ENCODE results near the gene LIMS2.

Gene LIMS2

DNA sequence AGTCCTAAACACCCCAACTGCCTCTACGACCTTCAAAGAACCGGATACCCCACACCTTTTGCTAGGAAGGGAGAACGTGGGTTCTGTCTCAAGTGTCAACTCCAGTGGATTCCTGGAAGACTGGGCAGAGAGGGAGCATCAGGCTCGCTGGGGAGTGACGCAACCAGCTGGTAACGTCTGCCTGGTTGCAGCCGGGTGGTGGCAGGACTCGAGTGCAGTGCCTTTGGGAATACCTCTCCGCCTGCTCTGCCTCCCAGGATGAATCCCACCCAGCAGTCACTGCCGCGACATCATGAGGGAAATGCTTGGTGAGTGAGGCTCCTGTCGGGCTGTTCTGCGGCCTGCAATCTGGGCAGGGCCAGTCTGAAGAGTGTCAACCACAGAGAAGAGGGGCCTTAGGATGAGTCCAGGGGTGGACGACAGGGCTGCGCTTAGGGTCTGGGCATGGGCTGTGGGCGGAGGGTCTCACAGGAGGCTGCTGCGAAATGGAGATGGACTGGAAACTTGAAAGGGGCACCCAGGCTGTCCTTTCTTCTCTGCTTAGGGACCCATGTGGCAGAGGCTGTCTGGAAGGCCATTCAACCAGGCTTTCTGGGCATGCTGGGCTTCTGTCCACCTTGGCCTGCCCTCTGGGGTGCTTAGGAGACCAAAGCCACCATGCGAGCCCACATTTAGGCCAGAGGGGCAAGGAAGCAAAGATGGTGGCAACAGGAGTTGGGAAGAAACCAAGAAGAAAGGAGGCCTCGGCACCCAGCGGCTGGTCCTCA lies 16.5 kb downstream of the LIMS2 start:
- no peak for DNase-seq (ENCODE audit: low read depth)

DNA sequence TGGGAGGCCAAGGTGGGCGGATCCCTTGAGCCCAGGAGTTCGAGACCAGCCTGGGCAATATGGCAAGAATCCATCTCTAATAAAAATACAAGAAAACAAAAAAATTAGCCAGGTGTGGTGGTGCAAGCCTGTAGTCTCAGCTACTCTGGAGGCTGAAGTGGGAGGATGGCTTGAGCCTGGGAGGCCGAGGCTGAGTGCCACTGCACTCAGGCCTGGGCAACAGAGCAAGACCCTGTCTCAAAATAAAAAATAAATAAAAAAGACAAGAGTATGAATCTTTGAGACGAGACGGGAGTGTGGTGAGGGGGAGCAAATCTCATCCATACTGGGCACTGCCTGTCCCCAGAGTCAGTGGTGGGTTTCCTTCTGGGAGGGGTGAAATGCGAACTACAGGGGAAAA lies 17.2 kb downstream of the LIMS2 start:
- no peak for DNase-seq (ENCODE audit: low read depth)

DNA sequence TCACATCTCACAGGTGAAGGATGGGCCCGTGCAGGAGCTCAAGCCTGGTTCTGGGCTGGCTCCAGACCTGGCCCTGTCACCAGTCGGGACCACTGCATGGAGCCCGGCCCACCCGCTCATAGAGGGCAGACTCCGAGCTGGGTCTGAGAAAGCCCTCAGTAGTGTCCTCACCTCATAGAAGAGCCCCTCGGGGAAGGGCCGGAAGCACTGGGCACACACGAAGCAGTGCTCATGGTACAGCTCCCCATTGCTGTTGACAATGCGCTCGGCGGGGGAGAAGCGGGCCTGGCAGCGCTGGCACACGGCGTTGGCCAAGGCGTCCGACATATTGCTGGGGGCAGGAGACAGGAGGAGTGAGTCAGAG lies 18.1 kb downstream of the LIMS2 start:
- DNase-seq (ENCODE audit: low read depth): no peak

DNA sequence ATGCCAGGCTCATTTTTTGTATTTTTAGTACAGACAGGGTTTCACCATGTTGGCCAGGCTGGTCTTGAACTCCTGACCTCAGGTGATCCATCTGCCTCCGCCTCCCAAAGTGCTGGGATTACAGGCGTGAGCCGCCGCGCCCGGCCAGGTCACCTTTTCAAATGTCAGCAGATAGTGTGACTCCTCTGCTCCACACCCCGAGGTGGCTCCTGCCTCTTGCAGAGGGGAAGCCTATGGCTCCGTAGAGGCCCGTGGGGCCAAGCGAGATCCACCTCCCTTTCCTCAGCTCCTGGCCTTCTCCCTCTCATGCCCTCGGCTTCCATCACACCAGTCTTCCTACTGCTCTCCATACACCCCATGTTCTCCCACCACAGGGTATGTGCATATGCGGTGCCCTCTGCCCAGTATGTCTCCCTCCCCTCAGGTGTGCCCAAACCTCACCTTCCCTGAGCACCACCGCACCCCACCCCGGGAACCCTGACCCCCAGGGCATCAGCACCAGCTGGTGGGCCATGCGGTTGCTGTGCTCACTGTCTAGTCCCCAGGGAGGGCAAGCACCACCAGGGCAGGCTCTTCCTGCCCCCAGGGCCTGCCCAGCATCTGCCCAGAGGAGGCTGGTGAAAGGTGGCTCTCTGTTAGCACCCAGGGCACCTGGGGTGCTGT lies 18.6 kb downstream of the LIMS2 start:
- DNase-seq (ENCODE audit: low read depth): no peak

DNA sequence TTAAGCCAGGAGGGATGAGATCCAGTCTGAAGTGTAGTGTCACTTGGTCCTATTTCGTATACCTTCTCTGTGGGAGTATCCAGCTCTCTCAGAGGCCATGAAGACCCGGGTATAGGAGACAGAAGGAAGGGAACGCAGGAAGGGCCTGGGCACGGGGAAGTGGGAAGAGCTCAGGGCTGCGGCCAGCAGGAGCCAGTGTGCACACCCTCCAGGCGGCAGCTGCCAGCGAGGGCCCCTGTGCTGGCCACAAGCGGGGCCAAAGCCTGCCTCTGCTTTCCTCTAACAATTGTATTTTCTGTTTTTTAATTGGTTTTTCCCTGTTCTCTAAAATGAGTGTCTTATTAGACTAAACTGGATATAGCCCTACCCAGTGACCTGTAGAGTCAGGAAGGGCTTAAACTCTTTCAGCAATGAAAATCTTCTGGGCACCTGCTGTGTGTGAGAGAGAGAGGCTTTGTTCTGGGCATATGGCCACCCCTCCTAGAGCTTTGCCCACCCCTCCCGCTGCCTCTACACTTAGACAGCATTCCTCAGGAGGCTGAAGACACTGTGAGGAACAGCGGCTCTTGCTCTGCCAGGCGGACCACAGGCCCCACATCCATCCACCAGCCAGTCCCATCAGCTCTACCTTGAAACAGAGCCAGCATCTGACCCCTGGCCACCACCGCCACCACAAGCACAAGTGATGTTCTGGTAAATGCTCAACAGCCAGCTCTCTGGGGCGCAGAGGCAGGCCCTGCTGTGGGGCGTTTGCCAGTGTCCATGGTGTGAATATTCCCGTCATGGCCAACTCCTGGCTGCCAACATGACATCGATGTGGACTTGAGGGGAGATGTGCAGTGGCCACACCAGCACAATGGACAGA lies 19.9 kb downstream of the LIMS2 start:
- DNase-seq (ENCODE audit: low read depth): no peak

DNA sequence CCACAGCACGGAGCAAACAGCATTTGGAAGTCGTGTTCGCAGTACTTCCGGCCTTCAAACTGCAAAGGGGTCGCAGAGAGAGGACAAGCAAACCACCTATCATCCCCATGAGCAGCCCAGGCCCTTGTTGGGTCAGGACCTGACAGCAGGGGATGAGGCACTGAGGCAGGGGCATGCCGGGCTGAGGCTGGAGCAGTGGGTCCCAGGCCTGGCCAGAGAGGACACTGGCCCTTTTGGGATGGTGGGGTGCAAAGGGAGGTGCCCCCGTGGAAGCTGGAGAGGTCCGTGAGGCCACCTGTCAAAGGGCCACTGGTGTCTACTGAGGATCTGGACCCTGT lies 20.5 kb downstream of the LIMS2 start:
- no peak for DNase-seq (ENCODE audit: low read depth)

DNA sequence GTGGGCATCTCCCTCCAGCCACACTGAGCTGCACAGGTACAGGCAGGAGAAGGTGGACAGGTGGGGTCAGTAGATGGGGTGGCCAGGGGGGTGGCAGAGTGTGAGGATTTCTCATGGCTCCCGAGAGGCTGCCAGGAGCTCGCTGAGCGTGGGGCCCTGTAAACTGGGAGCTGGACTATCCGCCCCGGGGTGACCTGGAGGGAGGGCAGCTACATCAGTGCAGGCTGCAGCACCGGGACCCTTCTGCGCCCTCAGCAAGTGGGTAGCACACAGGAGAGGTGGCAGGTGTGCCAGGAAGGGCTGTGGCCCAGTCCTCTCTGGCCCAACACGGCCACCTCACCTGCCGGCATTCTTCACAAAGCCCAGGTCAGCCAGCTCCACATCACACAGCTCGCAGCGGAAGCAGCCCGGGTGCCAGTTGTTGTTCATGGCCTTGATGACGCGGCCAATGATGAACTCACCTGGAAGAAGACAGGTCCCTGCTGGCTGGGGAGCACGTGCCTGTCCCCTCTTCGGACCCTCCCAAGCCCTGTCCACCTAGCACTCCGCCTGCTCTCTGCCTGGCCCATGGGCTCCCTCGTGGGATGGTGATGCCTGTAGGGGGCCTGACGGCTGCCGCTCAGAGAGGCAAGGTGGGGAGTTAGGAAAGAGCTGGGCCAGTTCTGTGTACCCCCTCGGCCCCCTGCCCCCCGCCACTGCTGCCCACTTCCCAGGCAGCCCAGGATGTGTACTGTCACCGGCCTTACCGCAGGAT lies 21.1 kb downstream of the LIMS2 start:
- no peak for DNase-seq (ENCODE audit: low read depth)

DNA sequence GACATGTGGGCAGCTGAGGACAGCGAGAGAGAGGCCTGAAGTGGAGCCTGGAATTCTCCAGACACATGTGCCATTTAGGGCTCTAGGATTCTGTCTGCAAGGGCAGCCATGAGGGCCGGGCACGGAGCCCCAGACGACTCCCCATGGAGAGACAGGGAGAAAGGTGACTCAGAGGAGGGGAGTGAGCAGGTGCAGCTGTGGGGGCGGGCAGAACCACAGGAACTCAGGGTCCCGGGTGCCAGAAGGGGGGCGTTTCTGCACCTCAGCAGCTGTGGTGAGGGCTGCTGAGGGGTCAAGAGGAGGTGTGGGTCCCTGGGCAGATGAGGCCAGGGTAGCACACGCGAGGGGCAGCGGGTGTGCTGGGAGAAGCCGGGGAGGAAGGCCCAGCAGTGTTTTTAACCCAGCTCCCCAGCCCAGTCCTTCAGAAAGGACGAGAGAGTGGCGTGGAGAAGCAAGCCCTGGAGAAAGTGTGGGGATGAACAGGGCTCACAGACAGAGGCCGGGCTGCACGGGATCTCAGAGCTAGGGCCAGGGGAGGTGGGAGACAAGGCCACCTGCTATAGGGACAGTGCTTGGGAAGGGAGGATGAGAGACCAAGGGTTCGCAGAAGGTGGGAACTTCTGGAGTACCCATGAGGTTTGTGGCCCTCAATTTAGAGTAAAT lies 21.8 kb downstream of the LIMS2 start:
- no peak for DNase-seq (ENCODE audit: low read depth)

DNA sequence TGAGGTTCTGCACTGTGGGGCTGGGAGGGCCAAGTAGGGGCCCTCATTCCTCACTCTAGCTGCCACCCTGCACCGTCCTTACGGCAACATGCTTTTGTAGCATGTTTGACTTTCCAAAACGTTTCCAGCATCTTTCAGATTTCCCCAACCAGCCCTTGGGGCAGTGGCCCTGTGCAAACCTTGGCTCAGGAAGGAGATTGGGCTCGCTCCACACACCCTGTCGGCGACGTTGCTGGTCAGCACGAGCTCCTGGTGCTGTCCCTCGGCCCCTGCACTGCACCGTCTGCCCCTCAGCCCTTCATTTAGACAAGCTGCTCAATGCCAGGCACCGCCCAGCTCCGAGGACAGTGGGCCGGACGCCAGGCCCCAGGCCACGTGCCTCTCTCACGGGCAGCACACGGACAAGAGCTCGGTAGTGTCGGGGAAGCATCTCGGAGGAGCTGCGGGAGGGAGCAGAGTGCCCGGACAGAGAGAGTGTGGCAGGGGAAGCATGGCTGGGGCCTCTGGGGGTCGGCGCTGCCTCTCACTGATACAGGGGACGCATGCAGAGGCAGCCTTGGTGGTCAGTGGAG lies 22.5 kb downstream of the LIMS2 start:
- no peak for DNase-seq (ENCODE audit: low read depth)

DNA sequence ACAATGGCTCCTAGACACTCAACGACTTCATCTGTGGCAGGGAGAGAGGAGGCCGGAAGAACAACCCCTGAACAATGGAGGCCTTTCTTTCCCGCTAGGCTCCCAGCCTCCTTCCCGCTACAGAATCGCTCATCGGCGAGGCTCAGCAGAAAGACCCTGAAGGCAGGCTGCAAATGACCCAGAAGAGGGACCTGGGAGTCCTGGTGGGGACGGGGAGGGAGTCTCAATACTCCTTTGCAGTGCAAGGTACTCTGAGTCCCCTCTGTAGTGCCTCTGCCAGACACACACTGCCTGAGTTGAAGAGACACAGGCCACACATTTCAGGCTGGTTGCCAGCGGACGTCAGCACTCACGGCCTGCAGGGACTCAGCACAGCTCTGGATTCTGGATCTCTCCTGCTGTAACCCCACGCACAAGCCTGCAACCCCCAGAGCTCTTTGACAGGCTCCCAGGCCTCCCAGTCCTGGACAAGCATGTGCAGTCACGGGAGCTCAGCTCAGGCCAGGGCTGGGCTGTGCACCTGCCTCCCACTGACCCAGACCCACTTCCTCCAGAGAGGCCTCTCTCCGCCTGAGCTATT lies 23.3 kb downstream of the LIMS2 start:
- no peak for DNase-seq (ENCODE audit: low read depth)

DNA sequence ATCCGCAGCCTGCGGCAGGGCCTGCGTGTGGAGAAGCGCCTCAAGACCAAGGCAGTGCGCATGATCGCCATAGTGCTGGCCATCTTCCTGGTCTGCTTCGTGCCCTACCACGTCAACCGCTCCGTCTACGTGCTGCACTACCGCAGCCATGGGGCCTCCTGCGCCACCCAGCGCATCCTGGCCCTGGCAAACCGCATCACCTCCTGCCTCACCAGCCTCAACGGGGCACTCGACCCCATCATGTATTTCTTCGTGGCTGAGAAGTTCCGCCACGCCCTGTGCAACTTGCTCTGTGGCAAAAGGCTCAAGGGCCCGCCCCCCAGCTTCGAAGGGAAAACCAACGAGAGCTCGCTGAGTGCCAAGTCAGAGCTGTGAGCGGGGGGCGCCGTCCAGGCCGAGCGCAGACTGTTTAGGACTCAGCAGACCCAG lies 23.9 kb downstream of the LIMS2 start:
- DNase-seq (ENCODE audit: low read depth): no peak

DNA sequence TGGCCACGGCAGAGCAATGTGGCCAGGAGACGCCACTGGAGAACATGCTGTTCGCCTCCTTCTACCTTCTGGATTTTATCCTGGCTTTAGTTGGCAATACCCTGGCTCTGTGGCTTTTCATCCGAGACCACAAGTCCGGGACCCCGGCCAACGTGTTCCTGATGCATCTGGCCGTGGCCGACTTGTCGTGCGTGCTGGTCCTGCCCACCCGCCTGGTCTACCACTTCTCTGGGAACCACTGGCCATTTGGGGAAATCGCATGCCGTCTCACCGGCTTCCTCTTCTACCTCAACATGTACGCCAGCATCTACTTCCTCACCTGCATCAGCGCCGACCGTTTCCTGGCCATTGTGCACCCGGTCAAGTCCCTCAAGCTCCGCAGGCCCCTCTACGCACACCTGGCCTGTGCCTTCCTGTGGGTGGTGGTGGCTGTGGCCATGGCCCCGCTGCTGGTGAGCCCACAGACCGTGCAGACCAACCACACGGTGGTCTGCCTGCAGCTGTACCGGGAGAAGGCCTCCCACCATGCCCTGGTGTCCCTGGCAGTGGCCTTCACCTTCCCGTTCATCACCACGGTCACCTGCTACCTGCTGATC lies 24.4 kb downstream of the LIMS2 start:
- no peak for DNase-seq (ENCODE audit: low read depth)

DNA sequence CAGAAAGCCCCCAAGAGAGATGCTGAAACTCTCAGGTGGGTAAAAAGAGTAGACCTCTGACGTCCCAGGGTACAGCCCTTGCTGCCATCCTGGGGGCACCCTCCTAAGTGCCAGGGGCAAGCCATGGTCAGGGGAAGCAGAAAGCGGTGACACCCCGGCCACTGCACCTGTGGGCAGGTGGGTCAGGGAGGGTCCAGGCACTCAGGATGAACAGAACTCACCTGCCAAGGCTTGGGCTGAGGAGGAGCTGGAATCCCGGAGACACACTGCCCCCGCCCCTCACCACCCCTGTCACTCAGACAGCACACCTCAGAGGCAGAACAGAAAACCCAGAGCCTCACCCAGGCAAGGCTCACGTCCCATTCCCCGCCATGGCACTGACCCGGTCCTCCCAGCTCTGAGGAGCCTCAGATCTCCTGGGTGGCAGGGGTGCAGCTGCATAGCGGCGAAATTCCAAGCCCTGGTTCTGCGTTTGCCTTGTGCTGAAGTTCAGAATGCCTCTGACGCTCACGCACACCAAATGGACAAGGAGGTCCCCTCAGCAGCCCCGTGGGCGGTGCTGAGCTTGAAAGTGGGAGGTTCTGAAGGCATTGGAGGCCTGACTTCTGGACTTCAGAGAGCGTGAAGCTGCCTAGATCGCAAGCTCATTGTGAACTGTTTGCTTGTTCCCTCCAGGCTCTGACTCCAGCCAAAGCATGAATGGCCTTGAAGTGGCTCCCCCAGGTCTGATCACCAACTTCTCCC lies 25.1 kb downstream of the LIMS2 start:
- no peak for DNase-seq (ENCODE audit: low read depth)

DNA sequence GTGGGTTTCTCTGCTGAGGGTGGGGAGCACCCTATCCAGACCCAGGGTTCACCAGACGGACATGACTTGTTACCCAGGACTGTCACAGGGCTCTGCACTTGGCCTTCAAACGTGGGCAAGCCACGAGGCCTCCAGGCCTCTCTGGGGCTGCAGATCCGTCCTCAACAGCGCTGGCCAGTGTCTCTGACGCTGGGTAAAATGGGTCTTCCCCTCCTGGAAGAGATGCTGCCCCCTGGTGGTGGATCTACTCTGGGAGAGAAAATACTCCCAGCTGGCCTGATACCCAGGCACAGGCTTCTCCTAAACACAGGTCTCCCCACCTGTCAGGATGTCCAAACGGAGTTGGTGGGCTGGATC lies 25.7 kb downstream of the LIMS2 start:
- DNase-seq (ENCODE audit: low read depth): peak; percentile 91

DNA sequence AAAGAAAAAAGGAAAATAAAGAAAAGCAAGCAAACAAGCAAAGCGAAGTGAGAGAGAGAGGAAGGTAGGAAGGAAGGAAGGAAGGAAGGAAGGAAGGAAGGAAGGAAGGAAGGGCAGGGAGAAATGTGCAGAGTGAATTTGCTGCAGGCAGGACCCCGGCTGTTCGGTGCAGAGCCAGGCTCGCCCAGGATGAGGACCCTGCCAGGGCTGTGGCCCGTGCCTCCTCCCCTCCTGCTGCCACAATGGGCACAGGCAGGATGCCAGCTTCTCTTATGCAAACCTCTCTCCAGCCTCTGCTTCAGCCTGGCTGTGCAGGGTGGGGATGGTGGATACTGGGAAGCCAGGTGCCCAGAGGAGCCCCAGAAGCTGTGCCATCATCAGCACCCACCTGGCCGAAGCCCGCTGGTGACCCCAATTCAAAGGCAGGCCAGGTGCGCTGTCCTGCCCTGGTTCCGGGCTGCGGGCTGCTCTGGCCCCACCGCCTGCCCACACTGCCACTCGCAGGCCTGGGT lies 26.2 kb downstream of the LIMS2 start:
- DNase-seq (ENCODE audit: low read depth): no peak

DNA sequence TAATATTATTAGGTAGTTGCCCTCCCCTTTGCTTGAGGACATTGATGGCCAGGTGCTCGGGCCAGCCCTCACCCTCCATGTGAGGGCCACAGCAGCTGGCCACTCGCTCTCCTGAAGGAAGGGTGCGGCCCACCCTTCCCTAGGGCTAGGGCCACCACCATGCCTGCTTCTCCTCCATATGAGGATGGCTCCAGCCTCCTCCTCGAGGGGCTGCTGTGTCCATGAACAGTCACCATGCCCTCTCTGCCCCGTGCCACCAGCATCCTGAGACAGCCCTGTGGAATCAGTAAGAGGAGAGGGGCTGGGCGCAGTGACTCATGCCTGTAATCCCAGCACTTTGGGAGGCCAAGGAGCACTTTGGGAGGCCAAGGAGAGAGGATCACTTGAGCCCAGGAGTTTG lies 27.0 kb downstream of the LIMS2 start:
- no peak for DNase-seq (ENCODE audit: low read depth)

DNA sequence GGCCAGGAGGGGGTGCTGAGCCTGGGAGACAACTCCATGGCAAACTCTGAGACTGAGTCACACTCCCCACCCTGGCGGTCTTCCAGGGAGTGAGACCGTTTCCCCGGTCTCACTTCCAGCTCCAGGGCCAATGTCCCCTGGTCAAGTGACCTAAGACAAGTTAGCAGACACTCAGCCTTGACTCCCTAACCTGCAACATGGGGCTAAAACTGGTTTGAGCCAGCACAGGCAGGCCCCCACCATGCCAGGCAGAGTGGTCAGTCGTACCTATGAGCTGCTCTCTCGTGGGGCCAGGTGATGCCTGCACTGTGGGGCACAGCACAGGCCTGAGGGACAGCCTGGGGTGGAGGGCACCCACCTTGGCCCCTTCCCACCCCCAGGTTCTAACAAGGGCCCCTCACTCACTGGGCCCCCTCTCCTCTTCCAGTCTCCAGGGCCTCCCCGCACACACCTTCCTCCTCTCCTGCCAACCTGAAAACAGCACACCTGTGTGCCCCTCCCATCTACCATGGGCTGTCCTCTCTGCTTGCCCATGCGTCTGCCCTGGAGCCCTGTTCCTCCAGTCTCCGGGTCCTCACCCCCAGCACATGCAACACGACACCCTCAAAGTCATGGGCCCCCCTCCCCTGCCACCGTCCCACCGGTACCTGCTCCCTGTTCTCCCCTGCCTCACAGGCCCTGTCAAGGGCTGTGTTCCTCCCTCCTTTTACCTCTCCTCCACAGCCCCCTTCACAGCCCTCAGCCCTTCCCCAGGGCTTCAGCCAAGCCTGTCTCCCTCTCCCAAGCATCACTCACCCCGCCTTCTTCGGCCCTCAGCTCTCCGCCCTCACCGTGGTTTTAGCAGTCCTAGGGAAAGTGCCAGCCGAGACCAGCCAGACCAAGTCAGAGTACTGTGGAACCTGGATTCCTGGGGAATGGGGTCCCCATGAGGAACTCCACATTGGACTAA lies 27.8 kb downstream of the LIMS2 start:
- DNase-seq (ENCODE audit: low read depth): no peak

DNA sequence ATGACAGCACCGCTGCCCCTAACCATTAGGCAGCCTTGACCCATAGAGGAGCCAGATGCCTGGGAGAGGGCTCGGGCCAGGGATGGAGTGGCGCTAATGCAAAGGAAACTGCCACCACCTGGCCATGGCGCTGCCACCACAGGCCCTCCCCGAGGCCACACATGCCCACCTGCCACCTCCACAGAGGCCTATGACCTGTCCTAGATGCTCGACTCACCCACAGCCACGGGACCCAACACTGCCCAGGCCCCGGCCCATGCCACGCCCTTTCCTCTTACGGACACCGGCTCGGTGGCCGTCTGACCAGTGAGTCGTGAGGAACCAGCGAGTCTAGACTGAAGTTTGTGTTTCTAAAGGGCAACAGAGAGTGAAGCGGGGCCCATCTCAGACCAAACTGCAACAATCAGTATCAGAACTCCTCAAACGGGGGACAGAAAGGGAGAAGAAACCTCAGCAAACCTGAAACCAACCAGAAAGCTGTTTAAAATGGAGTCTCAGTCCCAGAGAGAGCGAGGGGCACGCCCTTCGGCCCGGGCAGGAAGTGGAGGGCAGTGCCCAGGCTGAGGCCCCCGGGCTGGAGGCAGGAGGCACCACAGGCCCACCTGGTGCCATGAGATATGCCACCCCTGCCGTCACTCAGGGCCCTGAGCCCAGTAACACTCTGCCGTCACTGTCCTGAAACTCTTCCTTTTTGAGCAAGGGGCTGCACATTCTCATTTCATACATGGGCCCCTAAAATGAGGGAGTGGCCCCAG lies 28.7 kb downstream of the LIMS2 start:
- DNase-seq (ENCODE audit: low read depth): no peak

Measured in activated T-cell treated with anti-CD3 and anti-CD28 coated beads for 1 hour (primary cell).